ENCODE results near the gene C7orf33. TPM values are rescaled to one million over a fixed set of nuclear protein-coding genes. Genes with fewer than 3 reads are reported as not detected.
"Not testable (repeated sequence)": the region's sequence is repeated elsewhere in the genome, so short reads cannot be mapped to it uniquely, and the experiment has no call there.

The C7orf33 gene
- total and polyA plus RNA-seq, 2 experiments from 2014 or later: not detected

DNA sequence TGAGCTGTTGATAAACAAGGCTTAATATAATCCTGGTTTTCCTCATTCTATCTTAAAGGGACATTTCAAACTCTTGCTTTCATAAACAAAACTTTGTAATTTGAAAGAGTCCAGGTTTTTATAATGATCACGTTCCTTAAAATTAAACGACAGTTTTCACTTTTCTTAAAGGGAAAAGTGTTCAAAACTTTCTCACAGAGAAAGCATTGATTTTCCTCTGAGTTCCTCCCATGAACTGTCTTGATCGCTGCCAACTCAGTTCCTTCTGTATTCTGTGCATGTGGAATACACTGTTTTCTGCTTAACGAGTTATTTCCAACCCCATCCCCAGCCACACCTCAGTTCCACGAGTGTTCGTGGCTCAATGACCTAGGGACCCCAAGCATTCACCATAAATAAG is 2.4 kb upstream of the C7orf33 start:
- no peaks in the 10 kb centered on the region for H3K9me2 ChIP-seq (ENCODE audit: insufficient read depth)
- H3K4me2 ChIP-seq (ENCODE audit: unreplicated experiment): no peak overlapping the region
- H4K20me1 ChIP-seq (ENCODE audit: insufficient read depth): no peaks in the 10 kb centered on the region
- no peaks in the 10 kb centered on the region for H3K79me2 ChIP-seq (ENCODE audit: insufficient read depth)
- TF ChIP-seq EZH2phosphoT487 (IDR thresholded peaks at IDR 0.05; ENCODE audit: insufficient read depth, low read depth): no peak
- TF ChIP-seq EZH2 (IDR thresholded peaks at IDR 0.05; ENCODE audit: insufficient read depth, poor library complexity, severe bottlenecking): no peak
- no peaks in the 10 kb centered on the region for H3K9me3 ChIP-seq (ENCODE audit: low read depth)
- H3K27ac ChIP-seq: no peak overlapping the region
- in situ Hi-C loops (cut with MboI): no loop called here
- WGBS, 2 experiments (ENCODE audit: low coverage in 1 of 2, low lambda C conversion rate in 2 of 2, missing lambda C conversion rate in 2 of 2): 18 to 24% methylated on average over 6 of the region's 6 CpGs
- H3K27me3 ChIP-seq (replicated peaks; ENCODE audit: insufficient read depth): peaks cover 19% of the 10 kb centered on the region; the same call in 1 of the 2 replicates
- H3K9ac ChIP-seq: no peak overlapping the region
- no peak for DNase-seq
- no peak overlapping the region for H2AFZ ChIP-seq
- no peak overlapping the region for H3K4me3 ChIP-seq
- H3K4me1 ChIP-seq (ENCODE audit: insufficient read depth): no peaks in the 10 kb centered on the region
- no peaks in the 10 kb centered on the region for H3F3A ChIP-seq (ENCODE audit: insufficient read depth)
- H3K36me3 ChIP-seq (ENCODE audit: low read depth): no peaks in the 10 kb centered on the region

DNA sequence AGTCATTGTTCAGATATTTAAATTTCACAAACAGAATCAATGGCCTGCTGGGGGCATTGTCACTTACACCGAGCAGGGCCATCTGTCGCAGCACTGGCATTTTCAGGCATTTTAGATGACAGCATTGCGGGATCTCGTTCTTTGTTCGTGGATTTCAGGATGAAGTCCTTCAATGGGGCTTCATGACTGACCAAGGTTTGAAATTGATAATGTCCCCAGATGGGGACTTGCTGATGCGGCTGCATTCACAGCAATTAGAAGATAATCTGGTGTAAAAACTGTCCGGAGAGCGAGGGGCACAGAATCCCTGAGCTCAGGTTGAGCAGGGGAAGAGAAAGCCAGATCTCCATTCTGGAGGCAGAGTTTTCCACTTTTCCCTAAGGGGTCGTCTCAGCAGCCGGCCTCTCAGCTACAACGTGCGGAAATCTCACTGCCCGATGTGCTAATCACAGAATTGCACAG is 1.9 kb upstream of the C7orf33 start:
- no peak overlapping the region for H3K9ac ChIP-seq
- no peak overlapping the region for H3K4me2 ChIP-seq (ENCODE audit: unreplicated experiment)
- no peaks in the 10 kb centered on the region for H3F3A ChIP-seq (ENCODE audit: insufficient read depth)
- no peaks in the 10 kb centered on the region for H4K20me1 ChIP-seq (ENCODE audit: insufficient read depth)
- WGBS, 2 experiments (ENCODE audit: low coverage in 1 of 2, low lambda C conversion rate in 2 of 2, missing lambda C conversion rate in 2 of 2): 56 to 61% methylated on average over 13 of the region's 13 CpGs
- DNase-seq: no peak
- no peak overlapping the region for H3K27ac ChIP-seq
- TF ChIP-seq EZH2 (IDR thresholded peaks at IDR 0.05; ENCODE audit: insufficient read depth, poor library complexity, severe bottlenecking) (no peak), EZH2phosphoT487 (IDR thresholded peaks at IDR 0.05; ENCODE audit: insufficient read depth, low read depth) (no peak)
- H2AFZ ChIP-seq: no peak overlapping the region
- no peaks in the 10 kb centered on the region for H3K9me2 ChIP-seq (ENCODE audit: insufficient read depth)
- no peaks in the 10 kb centered on the region for H3K9me3 ChIP-seq (ENCODE audit: low read depth)
- H3K27me3 ChIP-seq (replicated peaks; ENCODE audit: insufficient read depth): peaks cover 19% of the 10 kb centered on the region; the same call in 1 of the 2 replicates
- no peaks in the 10 kb centered on the region for H3K36me3 ChIP-seq (ENCODE audit: low read depth)
- no peaks in the 10 kb centered on the region for H3K4me1 ChIP-seq (ENCODE audit: insufficient read depth)
- in situ Hi-C loops (cut with MboI): no loop called here
- no peaks in the 10 kb centered on the region for H3K79me2 ChIP-seq (ENCODE audit: insufficient read depth)
- H3K4me3 ChIP-seq: no peak overlapping the region

DNA sequence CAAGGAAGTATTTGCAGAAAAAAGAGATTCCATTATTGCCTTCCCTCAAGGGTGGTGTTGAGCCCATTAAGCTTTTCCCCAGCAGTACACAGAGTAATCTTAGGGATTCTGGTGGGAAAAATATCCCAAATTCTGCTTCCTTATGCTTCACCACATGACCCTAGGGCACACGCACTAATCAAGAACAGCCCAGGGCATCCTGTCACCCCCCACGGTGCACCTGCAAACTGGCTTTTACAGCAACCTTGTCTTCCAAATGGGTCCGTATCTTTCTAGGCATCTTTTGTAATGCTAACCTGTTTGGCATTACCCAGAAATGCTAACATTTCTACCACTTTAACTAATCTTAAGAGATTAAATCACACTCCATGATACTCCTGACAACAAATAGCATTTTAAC is 926 bp upstream of the C7orf33 start:
- WGBS, 2 experiments (ENCODE audit: low coverage in 1 of 2, low lambda C conversion rate in 2 of 2, missing lambda C conversion rate in 2 of 2): 9 to 12% methylated on average over 3 of the region's 3 CpGs
- H3K9me3 ChIP-seq (ENCODE audit: low read depth): no peaks in the 10 kb centered on the region

DNA sequence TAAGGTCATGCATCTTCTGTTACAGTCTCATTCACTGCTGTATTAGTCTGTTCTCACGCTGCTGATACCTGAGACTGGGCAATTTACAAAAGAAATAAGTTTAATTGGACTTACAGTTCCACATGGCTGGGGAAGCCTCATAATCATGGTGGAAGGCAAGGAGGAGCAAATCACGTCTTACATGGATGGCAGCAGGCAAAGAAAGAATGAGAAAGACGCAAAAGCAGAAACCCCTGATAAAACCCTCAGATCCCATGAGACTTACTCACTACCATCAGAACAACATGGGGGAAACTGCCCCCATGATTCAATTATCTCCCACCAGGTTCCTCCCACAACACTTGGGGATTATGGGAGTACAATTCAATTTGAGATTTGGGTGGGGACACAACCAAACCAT is 5.8 kb downstream of the C7orf33 start:
- H3K4me1 ChIP-seq (ENCODE audit: insufficient read depth); H3F3A ChIP-seq (ENCODE audit: insufficient read depth); H3K27ac ChIP-seq; H3K36me3 ChIP-seq (ENCODE audit: low read depth); H3K4me3 ChIP-seq; H3K9me2 ChIP-seq (ENCODE audit: insufficient read depth); H3K9ac ChIP-seq; H2AFZ ChIP-seq; H3K4me2 ChIP-seq (ENCODE audit: unreplicated experiment); H3K27me3 ChIP-seq (replicated peaks; ENCODE audit: insufficient read depth); H4K20me1 ChIP-seq (ENCODE audit: insufficient read depth); in situ Hi-C loops (cut with MboI); H3K9me3 ChIP-seq (ENCODE audit: low read depth); H3K79me2 ChIP-seq (ENCODE audit: insufficient read depth); DNase-seq: not testable (repeated sequence)
- 46 to 77% methylated on average over 3 of the region's 3 CpGs for WGBS, 2 experiments (ENCODE audit: low coverage in 1 of 2, low lambda C conversion rate in 2 of 2, missing lambda C conversion rate in 2 of 2)

More for the DNA sequence above, 926 bp upstream of the C7orf33 start:
- no peaks in the 10 kb centered on the region for H4K20me1 ChIP-seq (ENCODE audit: insufficient read depth)
- no peaks in the 10 kb centered on the region for H3K4me1 ChIP-seq (ENCODE audit: insufficient read depth)
- H3K27ac ChIP-seq: no peak overlapping the region
- H3K4me2 ChIP-seq (ENCODE audit: unreplicated experiment): no peak overlapping the region
- in situ Hi-C loops (cut with MboI): no loop called here
- H3K36me3 ChIP-seq (ENCODE audit: low read depth): no peaks in the 10 kb centered on the region
- peaks cover 11% of the 10 kb centered on the region; the same call in 1 of the 2 replicates for H3K27me3 ChIP-seq (replicated peaks; ENCODE audit: insufficient read depth)
- no peak overlapping the region for H2AFZ ChIP-seq
- no peaks in the 10 kb centered on the region for H3K79me2 ChIP-seq (ENCODE audit: insufficient read depth)
- H3K9me2 ChIP-seq (ENCODE audit: insufficient read depth): no peaks in the 10 kb centered on the region
- H3K4me3 ChIP-seq: no peak overlapping the region
- TF ChIP-seq EZH2 (IDR thresholded peaks at IDR 0.05; ENCODE audit: insufficient read depth, poor library complexity, severe bottlenecking) (no peak), EZH2phosphoT487 (IDR thresholded peaks at IDR 0.05; ENCODE audit: insufficient read depth, low read depth) (no peak)
- DNase-seq: no peak
- H3F3A ChIP-seq (ENCODE audit: insufficient read depth): no peaks in the 10 kb centered on the region
- no peak overlapping the region for H3K9ac ChIP-seq

DNA sequence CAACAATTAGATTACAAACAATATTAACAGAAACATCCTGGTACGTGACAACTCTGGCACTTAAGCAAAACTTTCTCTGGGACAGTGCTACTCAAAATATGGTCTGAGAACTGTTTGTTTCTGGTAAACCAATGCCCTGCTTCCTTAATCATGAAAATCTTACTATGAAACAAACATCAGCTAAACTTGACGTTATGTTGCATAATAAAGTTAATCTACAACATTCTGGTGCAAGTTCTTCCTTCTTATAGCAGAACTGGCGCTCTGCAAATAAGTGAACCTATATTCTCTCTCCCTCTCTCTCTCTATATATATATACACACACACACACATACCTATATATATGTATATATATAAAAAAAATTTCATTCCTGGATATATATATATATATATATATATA is 7.8 kb downstream of the C7orf33 start:
- no peak for DNase-seq
- no peak overlapping the region for H3K4me3 ChIP-seq
- H3K79me2 ChIP-seq (ENCODE audit: insufficient read depth): no peaks in the 10 kb centered on the region
- H3F3A ChIP-seq (ENCODE audit: insufficient read depth): no peaks in the 10 kb centered on the region
- no peaks in the 10 kb centered on the region for H3K36me3 ChIP-seq (ENCODE audit: low read depth)
- no peaks in the 10 kb centered on the region for H4K20me1 ChIP-seq (ENCODE audit: insufficient read depth)
- WGBS, 2 experiments (ENCODE audit: low coverage in 1 of 2, low lambda C conversion rate in 2 of 2, missing lambda C conversion rate in 2 of 2): 19 to 30% methylated on average over 3 of the region's 3 CpGs
- in situ Hi-C loops (cut with MboI): no loop called here
- H3K4me2 ChIP-seq (ENCODE audit: unreplicated experiment): no peak overlapping the region
- H3K27me3 ChIP-seq (replicated peaks; ENCODE audit: insufficient read depth): no peaks in the 10 kb centered on the region
- no peaks in the 10 kb centered on the region for H3K9me3 ChIP-seq (ENCODE audit: low read depth)
- TF ChIP-seq EZH2phosphoT487 (IDR thresholded peaks at IDR 0.05; ENCODE audit: insufficient read depth, low read depth) (no peak), EZH2 (IDR thresholded peaks at IDR 0.05; ENCODE audit: insufficient read depth, poor library complexity, severe bottlenecking) (no peak)
- no peak overlapping the region for H3K9ac ChIP-seq
- no peak overlapping the region for H3K27ac ChIP-seq
- no peaks in the 10 kb centered on the region for H3K4me1 ChIP-seq (ENCODE audit: insufficient read depth)
- no peak overlapping the region for H2AFZ ChIP-seq
- no peaks in the 10 kb centered on the region for H3K9me2 ChIP-seq (ENCODE audit: insufficient read depth)

Data from GM23248 (cell line).